Mucosa of descending colon (tissue), 3 donors: Measurements from ENCODE around the gene NADK2. TPM values are rescaled to one million over a fixed set of nuclear protein-coding genes. Genes with fewer than 3 reads are reported as not detected.
"Not testable (repeated sequence)": the region's sequence is repeated elsewhere in the genome, so short reads cannot be mapped to it uniquely, and the experiment has no call there.

Experiments
- ATAC-seq: fragments of 200-7000 bp; cut with Tn5 transposase; one replicate; pipeline ENCODE4 v1.9.1; 2020; ENCODE audit warnings: mild to moderate bottlenecking, moderate library complexity
- DNase-seq, 3 donors: peaks; one replicate each; pipeline ENCODE4 v3.0.0-alpha.2; 2020
- H3K36me3 ChIP-seq: fragments of 200-600 bp; one replicate; pipeline ENCODE4 v1.8.0; 2021; ENCODE audit warnings: low read depth, mild to moderate bottlenecking
- H3K4me1 ChIP-seq: fragments of 200-600 bp; one replicate; pipeline ENCODE4 v1.8.0; 2021; ENCODE audit warnings: low read depth, mild to moderate bottlenecking
- H3K4me3 ChIP-seq: fragments of 200-600 bp; one replicate; pipeline ENCODE4 v1.8.0; 2021; ENCODE audit warnings: mild to moderate bottlenecking
- H3K9me3 ChIP-seq: fragments of 200-600 bp; one replicate; pipeline ENCODE4 v1.8.0; 2021; ENCODE audit warnings: mild to moderate bottlenecking
- intact Hi-C, 2 donors: fragments of 100-400 bp; cut with DNase I in 1 of 2; cut with micrococcal nuclease in 1 of 2; formaldehyde crosslinking; loops; one replicate each; pipeline versions ENCODE4 v1.11.0 to v1.11.1; 2022; cut with DNase I, micrococcal nuclease
- long read RNA-seq, 2 donors: library from polyadenylated mRNA; unstranded; transcript quantifications; one replicate each; pipeline ENCODE4 v2.0.0, GENCODE V29; 2019 to 2021
- total RNA-seq, 3 donors: library from RNA; stranded (reverse); fragmentation: NEBNext Ultra II Directional in 2 of 3; extraction: Animal tissue kit (Norgen Biotek cat#: 25700) in 2 of 3; gene quantifications; one replicate each; pipeline versions ENCODE4 v1.2.1 to v1.2.4, GENCODE V29; 2021 to 2023
- TF ChIP-seq, protein P1 (sequence below): fragments of 200-600 bp; IDR thresholded peaks from one replicate; pipeline ENCODE4 v1.8.0; 2022; ENCODE audit warnings: antibody characterized with exemption, mild to moderate bottlenecking
- donor health status: DM: no; HTN: no; CAD: no; lungs with moderate emphysema.
- donor health status: DM: no; HTN: no; CAD: no.
- donor health status: DM: no; HTN: yes; CAD: no.

The NADK2 gene, protein sequence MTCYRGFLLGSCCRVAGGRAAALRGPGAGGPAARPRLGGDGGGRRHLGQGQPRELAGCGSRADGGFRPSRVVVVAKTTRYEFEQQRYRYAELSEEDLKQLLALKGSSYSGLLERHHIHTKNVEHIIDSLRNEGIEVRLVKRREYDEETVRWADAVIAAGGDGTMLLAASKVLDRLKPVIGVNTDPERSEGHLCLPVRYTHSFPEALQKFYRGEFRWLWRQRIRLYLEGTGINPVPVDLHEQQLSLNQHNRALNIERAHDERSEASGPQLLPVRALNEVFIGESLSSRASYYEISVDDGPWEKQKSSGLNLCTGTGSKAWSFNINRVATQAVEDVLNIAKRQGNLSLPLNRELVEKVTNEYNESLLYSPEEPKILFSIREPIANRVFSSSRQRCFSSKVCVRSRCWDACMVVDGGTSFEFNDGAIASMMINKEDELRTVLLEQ
- total RNA-seq, result 10 to 100 TPM; 24.3 to 50.3 (median 24.8) TPM
- long read RNA-seq, donor 1, transcript NADK2-202 (12 exons, 2,243 nt), result major isoform, 46 of 60 reads
- long read RNA-seq, donor 1, partial matches to known transcripts, result 3 of 60 reads
- long read RNA-seq, donor 1, other reads (novel, unspliced or antisense), result 9 of 60 reads
- long read RNA-seq, donor 2, partial matches to known transcripts, result 1 of 3 reads
- long read RNA-seq, donor 2, other reads (novel, unspliced or antisense), result 2 of 3 reads

DNA sequence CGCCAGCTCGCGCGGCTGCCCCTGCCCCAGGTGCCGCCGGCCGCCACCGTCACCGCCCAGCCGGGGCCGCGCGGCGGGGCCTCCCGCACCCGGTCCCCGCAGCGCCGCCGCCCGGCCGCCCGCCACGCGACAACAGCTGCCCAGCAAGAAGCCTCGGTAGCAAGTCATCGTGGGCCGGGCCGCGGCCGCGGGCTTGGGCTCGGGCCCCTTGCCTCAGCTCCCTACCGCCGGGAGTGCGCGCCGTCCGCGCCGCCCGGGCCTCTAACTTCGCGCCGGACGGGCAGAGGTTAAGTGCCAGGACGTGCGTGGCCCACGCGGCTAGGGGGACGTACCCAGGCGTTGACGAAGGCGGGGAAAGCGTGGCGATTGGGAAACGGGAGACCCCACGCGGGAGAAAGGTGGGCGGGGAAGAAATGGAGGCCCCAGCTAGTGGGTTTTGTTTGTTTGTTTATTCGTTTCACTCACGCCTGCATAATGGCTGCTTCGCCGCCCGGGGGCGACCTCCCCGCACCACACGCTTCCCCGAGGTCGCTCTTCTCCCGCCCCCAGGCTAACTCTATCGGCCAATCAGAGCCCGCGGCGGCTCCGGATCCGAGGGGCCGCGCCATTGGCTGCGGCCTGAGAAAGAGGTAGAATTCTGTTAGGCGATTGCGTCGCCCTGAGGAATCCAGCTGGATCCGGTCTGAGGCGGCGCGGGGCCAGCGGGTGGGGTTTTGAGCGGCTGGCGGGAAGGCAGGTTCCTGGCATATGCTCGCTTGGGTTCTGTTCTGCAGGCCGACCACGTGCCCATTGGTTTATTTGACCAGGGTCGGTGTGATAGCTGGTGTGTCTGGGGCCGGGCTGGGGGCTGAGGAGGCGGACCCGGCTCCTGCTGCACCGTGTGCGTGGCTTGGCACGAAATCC lies at the start of gene NADK2:
Gene NADK2 (minus strand): TSS at position 295 of the 903 bp plus-strand sequence. CDS start 127 bp downstream, at position 168.
- peaks cover 13% of the 10 kb centered on the region for H3K4me1 ChIP-seq
- intact Hi-C loops, result no loop called here
- TF ChIP-seq, protein P1, sequence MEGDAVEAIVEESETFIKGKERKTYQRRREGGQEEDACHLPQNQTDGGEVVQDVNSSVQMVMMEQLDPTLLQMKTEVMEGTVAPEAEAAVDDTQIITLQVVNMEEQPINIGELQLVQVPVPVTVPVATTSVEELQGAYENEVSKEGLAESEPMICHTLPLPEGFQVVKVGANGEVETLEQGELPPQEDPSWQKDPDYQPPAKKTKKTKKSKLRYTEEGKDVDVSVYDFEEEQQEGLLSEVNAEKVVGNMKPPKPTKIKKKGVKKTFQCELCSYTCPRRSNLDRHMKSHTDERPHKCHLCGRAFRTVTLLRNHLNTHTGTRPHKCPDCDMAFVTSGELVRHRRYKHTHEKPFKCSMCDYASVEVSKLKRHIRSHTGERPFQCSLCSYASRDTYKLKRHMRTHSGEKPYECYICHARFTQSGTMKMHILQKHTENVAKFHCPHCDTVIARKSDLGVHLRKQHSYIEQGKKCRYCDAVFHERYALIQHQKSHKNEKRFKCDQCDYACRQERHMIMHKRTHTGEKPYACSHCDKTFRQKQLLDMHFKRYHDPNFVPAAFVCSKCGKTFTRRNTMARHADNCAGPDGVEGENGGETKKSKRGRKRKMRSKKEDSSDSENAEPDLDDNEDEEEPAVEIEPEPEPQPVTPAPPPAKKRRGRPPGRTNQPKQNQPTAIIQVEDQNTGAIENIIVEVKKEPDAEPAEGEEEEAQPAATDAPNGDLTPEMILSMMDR, result peak; percentile 68

GRCh38 chr5:36285837-36286615 lies 44.3 kb upstream of the NADK2 start:
- intact Hi-C loops, result no loop called here
- TF ChIP-seq, protein P1, result no peak
- DNase-seq (no peak), ATAC-seq (no peak)
- Histone ChIP-seq H3K4me3 (no peak overlapping the region), H3K4me1 (no peaks in the 10 kb centered on the region), H3K36me3 (no peaks in the 10 kb centered on the region), H3K9me3 (no peaks in the 10 kb centered on the region)

More for the DNA sequence above, at the start of gene NADK2:
- peak; percentile 93 for ATAC-seq
- H3K36me3 ChIP-seq, result peaks cover 4% of the 10 kb centered on the region
- H3K9me3 ChIP-seq, result no peaks in the 10 kb centered on the region
- H3K4me3 ChIP-seq, result peak within 1 kb of the TSS; percentile 81
- peak; percentile 95 to 97 (median 96) for DNase-seq

- H3K9me3 ChIP-seq, H3K36me3 ChIP-seq, H3K4me1 ChIP-seq, DNase-seq, ATAC-seq, H3K4me3 ChIP-seq, intact Hi-C loops: not testable (repeated sequence)
Observed at GRCh38 chr5:36283775-36284174, 42.0 kb upstream of the NADK2 start.

DNA sequence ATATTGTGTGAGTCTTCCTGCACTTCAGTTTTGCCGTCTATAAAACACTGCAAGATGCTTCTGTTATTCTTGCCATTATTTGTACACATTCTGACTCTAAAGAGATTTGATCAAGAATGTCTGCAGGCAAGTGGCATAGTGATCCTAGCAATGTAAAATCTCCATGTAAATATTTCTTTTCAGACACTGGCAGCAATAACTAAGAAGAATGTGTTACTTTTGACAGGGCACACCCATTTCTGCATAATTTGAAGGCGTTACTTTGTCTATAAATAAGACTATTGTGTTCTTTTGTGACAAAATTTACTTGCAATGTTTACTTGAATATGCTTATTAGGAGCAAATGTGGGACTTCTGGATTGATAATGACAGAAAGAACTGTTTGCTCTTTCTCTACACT lies 39.9 kb upstream of the NADK2 start:
- Histone ChIP-seq H3K4me1 (no peaks in the 10 kb centered on the region), H3K9me3 (no peaks in the 10 kb centered on the region), H3K4me3 (no peak overlapping the region), H3K36me3 (no peaks in the 10 kb centered on the region)
- ATAC-seq, result no peak
- TF ChIP-seq, protein P1, result no peak
- no peak for DNase-seq
- intact Hi-C loops, result no loop called here

DNA sequence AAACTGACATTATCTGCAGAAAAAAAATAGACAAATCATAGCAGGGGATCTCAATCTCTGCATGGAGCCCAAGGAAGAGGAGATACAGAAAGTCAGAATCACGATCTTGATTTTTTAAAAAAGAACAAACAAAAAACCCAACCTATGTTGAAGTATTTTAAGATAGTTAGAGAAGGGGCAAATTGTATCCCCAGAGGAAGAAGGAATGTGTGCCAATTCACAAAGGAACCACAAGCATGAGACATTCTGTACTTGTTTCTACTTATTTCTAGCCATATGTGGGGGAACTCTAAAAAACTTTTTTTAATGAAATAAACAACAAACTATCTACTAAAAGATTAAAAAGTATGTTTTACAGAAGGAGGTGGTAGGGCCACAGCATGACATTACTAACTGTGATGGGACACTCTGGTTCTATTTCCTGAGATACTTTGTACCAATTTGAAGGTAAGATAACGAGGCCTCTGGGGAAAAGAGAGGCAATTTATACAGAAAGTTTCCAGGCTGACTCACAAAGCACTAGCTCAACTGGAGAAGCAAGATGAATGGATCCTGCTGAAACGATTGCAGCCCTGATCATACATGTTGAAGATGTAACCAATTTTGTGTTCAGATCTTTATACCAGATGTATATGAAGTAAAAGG lies 37.5 kb upstream of the NADK2 start:
- ATAC-seq (no peak), DNase-seq (no peak)
- Histone ChIP-seq H3K36me3 (no peaks in the 10 kb centered on the region), H3K4me3 (no peak overlapping the region), H3K4me1 (no peaks in the 10 kb centered on the region), H3K9me3 (no peaks in the 10 kb centered on the region)
- TF ChIP-seq, protein P1, result no peak
- intact Hi-C loops, result no loop called here
